Trophoblast cell (in vitro differentiated cells and primary cell): Measurements from ENCODE around the gene ABR.
A peak's percentile ranks its signal among the peaks of the same experiment; 100 is the strongest.

Experiments used
- DNase-seq, 2 donors: peaks; one replicate each; pipeline ENCODE4 v3.0.0-alpha.2; 2016
- H2AFZ ChIP-seq: 2 replicates; pipeline ENCODE4 v1.6.1; 2013; ENCODE audit warnings: low read length, moderate library complexity, mild to moderate bottlenecking; ENCODE audit not compliant: insufficient read depth, poor library complexity
- H2AK5ac ChIP-seq: 2 replicates; pipeline ENCODE4 v1.6.1; 2013; ENCODE audit warnings: mild to moderate bottlenecking, low read length
- H2BK120ac ChIP-seq: 2 replicates; pipeline ENCODE4 v1.6.1; 2013; ENCODE audit warnings: low read length, mild to moderate bottlenecking, moderate library complexity; ENCODE audit not compliant: insufficient read depth, poor library complexity
- H2BK12ac ChIP-seq: 2 replicates; pipeline ENCODE4 v1.6.1; 2013; ENCODE audit warnings: mild to moderate bottlenecking, low read length, moderate library complexity
- H2BK5ac ChIP-seq: 2 replicates; pipeline ENCODE4 v1.6.1; 2013; ENCODE audit warnings: low read length, low read depth, moderate library complexity, mild to moderate bottlenecking; ENCODE audit not compliant: poor library complexity
- H3K14ac ChIP-seq: 2 replicates; pipeline ENCODE4 v1.6.1; 2013; ENCODE audit warnings: mild to moderate bottlenecking, low read length
- H3K18ac ChIP-seq: 2 replicates; pipeline ENCODE4 v1.6.1; 2013; ENCODE audit warnings: mild to moderate bottlenecking, low read length
- H3K23ac ChIP-seq: 2 replicates; pipeline ENCODE4 v1.6.1; 2013; ENCODE audit warnings: low read length
- H3K27ac ChIP-seq: 2 replicates; pipeline ENCODE4 v1.5.1; 2013; ENCODE audit warnings: low read depth, mild to moderate bottlenecking, inconsistent platforms, low read length, moderate library complexity
- H3K27me3 ChIP-seq: 2 replicates; pipeline ENCODE4 v1.6.1; 2013; ENCODE audit warnings: inconsistent platforms, mild to moderate bottlenecking, low read length, moderate library complexity; ENCODE audit not compliant: insufficient read depth
- H3K36me3 ChIP-seq, 2 experiments: 1 replicate in 1 of 2; 2 replicates in 1 of 2; pipeline ENCODE4 v1.6.1; 2013; ENCODE audit warnings: low read length in 2 of 2, mild to moderate bottlenecking in 2 of 2, moderate library complexity in 1 of 2; ENCODE audit not compliant: insufficient read depth in 2 of 2, control insufficient read depth in 1 of 2
- H3K4ac ChIP-seq: 2 replicates; pipeline ENCODE4 v1.6.1; 2013; ENCODE audit warnings: low read depth, mild to moderate bottlenecking, low read length, moderate library complexity
- H3K4me1 ChIP-seq, 2 experiments: 1 replicate in 1 of 2; 2 replicates in 1 of 2; pipeline ENCODE4 v1.6.1; 2013; ENCODE audit warnings: low read length in 2 of 2, mild to moderate bottlenecking in 2 of 2, moderate library complexity in 1 of 2; ENCODE audit not compliant: insufficient read depth in 2 of 2, control insufficient read depth in 1 of 2
- H3K4me2 ChIP-seq: 2 replicates; pipeline ENCODE4 v1.6.1; 2013; ENCODE audit warnings: inconsistent platforms, mild to moderate bottlenecking, low read length, moderate library complexity
- H3K4me3 ChIP-seq: 2 replicates; pipeline ENCODE4 v1.5.1; 2013; ENCODE audit warnings: mild to moderate bottlenecking, low read depth, low read length, inconsistent platforms
- H3K79me1 ChIP-seq: one replicate; pipeline ENCODE4 v1.6.1; 2013; ENCODE audit warnings: low read length
- H3K79me2 ChIP-seq: 2 replicates; pipeline ENCODE4 v1.6.1; 2013; ENCODE audit warnings: low read length, mild to moderate bottlenecking; ENCODE audit not compliant: control insufficient read depth, insufficient read depth, poor library complexity
- H3K9ac ChIP-seq: 2 replicates; pipeline ENCODE4 v1.6.1; 2013; ENCODE audit warnings: mild to moderate bottlenecking, low read length
- H3K9me3 ChIP-seq: 2 replicates; pipeline ENCODE4 v1.6.1; 2013; ENCODE audit warnings: low read depth, mild to moderate bottlenecking, control low read depth, inconsistent platforms, low read length; ENCODE audit not compliant: insufficient read depth
- H4K12ac ChIP-seq: 2 replicates; pipeline ENCODE4 v1.6.1; 2013; ENCODE audit warnings: low read depth, mild to moderate bottlenecking, low read length, moderate library complexity
- H4K8ac ChIP-seq: 2 replicates; pipeline ENCODE4 v1.6.1; 2013; ENCODE audit warnings: low read depth, mild to moderate bottlenecking, low read length, moderate library complexity
- H4K91ac ChIP-seq: one replicate; pipeline ENCODE4 v1.6.1; 2013; ENCODE audit warnings: low read depth, mild to moderate bottlenecking, low read length, moderate library complexity
- WGBS: extraction: QIAGEN DNeasy Blood & Tissue Kit; methylation state at CpG from one replicate; pipeline ENCODE4 v1.1.7; 2013; ENCODE audit warnings: missing lambda C conversion rate; ENCODE audit not compliant: insufficient read length, insufficient coverage; ENCODE audit errors: extremely low coverage; 5-methylcytosine and 5-hydroxymethylcytosine counted together

The ABR gene

DNA sequence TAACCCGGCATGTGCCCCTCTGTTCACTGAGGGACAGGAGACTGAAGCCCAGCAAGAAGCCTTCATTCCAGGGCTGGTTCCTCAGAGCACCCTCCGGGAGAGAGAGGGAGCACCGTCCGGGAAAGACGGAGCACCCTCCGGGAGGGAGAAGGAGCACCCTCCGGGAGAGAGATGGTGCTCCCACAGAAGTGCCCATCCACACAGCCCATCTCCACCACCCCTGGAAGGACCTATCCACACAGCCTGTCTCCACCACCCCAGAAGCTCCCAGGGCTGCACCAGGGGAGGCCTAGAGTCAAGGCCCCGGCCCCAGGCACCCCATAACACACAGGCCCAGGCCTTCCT is 88.6 kb downstream of the ABR start:
- Histone ChIP-seq H2AFZ (no peak overlapping the region), H2AK5ac (no peak overlapping the region)
- no peak for DNase-seq

DNA sequence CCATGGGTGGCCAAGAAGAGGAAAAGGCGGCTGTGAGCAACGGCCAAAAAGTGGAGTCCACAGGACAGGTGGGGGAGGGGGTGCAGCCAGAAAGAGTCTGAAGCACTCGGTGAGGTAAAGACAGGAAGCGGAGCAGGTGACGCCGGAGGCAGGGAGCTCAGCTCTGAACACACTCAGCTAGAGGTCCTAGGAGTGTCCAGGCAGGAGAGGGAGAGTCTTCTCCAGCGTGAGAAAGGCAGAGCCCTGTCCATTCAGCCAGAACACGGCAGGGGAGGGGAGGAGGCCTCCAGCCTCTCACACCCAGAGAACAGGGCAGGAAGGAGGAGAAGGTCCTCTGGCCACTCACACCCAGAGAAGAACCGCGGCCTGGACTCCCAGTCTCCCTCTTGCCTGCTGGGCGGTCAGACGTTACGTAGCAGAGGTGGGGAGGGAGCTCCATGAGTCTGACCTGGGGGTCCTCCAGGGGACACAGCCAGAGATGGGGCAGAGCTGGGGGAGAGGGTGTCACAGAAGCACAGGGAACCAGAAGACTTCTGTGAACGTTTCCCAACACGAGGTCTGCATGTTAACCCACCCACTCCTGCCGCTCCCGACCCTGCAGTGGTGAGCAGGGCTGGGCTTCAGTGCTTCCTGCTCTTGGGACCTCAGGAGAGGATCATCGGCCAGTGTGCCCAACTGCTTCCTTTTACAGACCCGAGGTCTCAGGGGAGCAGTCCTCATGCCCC is 89.2 kb downstream of the ABR start:
- Histone ChIP-seq H2AK5ac (no peak overlapping the region), H2BK5ac (no peak overlapping the region), H3K18ac (no peak overlapping the region), H4K91ac (no peak overlapping the region), H3K79me2 (no peaks in the 10 kb centered on the region), H3K36me3 (peaks cover 51 to 52% of the 10 kb centered on the region in 2 experiments), H3K27ac (no peak overlapping the region), H3K9ac (no peak overlapping the region), H2BK120ac (no peak overlapping the region), H3K4ac (no peak overlapping the region), H3K4me1 (no peaks in the 10 kb centered on the region), H4K12ac (no peak overlapping the region), H3K27me3 (no peaks in the 10 kb centered on the region), H3K4me2 (no peak overlapping the region), H3K14ac (no peak overlapping the region), H2BK12ac (no peak overlapping the region), H2AFZ (no peak overlapping the region), H3K79me1 (no peaks in the 10 kb centered on the region), H4K8ac (no peak overlapping the region), H3K23ac (no peak overlapping the region), H3K4me3 (no peak overlapping the region), H3K9me3 (peaks cover 1% of the 10 kb centered on the region)
- DNase-seq: no peak
- WGBS: no CpG with 5 or more reads among the region's 19 CpGs

More for the DNA sequence above, 88.6 kb downstream of the ABR start:
- Histone ChIP-seq H3K4me1 (no peaks in the 10 kb centered on the region), H4K12ac (no peak overlapping the region), H3K18ac (no peak overlapping the region), H2BK12ac (no peak overlapping the region), H2BK120ac (no peak overlapping the region), H3K14ac (no peak overlapping the region), H3K79me1 (no peaks in the 10 kb centered on the region), H3K23ac (no peak overlapping the region), H3K9me3 (peaks cover 1% of the 10 kb centered on the region), H3K4me2 (no peak overlapping the region), H3K4ac (no peak overlapping the region), H4K91ac (no peak overlapping the region), H3K79me2 (no peaks in the 10 kb centered on the region), H3K27me3 (no peaks in the 10 kb centered on the region), H3K36me3 (peaks cover 53 to 56% of the 10 kb centered on the region in 2 experiments), H4K8ac (no peak overlapping the region), H3K9ac (no peak overlapping the region), H3K4me3 (no peak overlapping the region), H3K27ac (no peak overlapping the region), H2BK5ac (no peak overlapping the region)
- no CpG with 5 or more reads among the region's 8 CpGs for WGBS

DNA sequence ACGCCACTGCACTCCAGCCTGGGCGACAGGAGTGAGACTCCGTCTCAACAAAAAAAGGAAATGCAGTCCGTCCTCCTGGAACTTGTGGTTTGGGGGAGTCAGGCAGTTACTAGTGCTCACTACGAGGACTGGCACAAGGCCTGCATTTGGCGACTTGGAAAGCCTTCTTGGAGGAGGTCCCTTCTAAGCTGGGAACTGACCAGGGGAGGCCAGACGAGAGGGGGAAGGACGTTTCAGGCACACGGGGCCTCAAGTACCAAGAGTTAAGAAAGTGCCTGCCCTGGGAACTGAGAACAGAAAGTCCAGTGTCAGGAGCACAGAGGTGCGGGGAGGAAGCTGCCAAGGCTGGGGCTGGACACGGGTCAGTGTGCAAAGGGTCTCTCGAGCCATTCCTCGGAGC is 89.9 kb downstream of the ABR start:
- no peak overlapping the region for H2BK5ac ChIP-seq
- H3K4me2 ChIP-seq: no peak overlapping the region
- no CpG with 5 or more reads among the region's 13 CpGs for WGBS
- no peaks in the 10 kb centered on the region for H3K79me1 ChIP-seq
- H4K91ac ChIP-seq: no peak overlapping the region
- H3K79me2 ChIP-seq: no peaks in the 10 kb centered on the region
- no peak overlapping the region for H3K4me3 ChIP-seq
- peak in 1 of 2 donors; percentile 2 for DNase-seq
- H2BK12ac ChIP-seq: no peak overlapping the region
- no peak overlapping the region for H3K27ac ChIP-seq
- H3K4ac ChIP-seq: no peak overlapping the region
- H4K12ac ChIP-seq: no peak overlapping the region
- no peaks in the 10 kb centered on the region for H3K4me1 ChIP-seq
- peaks cover 1% of the 10 kb centered on the region for H3K9me3 ChIP-seq
- H3K27me3 ChIP-seq: no peaks in the 10 kb centered on the region
- no peak overlapping the region for H3K23ac ChIP-seq
- H3K18ac ChIP-seq: no peak overlapping the region
- H3K36me3 ChIP-seq: peaks cover 44 to 45% of the 10 kb centered on the region in 2 experiments
- H3K9ac ChIP-seq: no peak overlapping the region
- no peak overlapping the region for H4K8ac ChIP-seq
- H2BK120ac ChIP-seq: no peak overlapping the region
- H2AK5ac ChIP-seq: no peak overlapping the region
- no peak overlapping the region for H2AFZ ChIP-seq
- H3K14ac ChIP-seq: no peak overlapping the region

- no peak overlapping the region for H3K4me3 ChIP-seq
- no peaks in the 10 kb centered on the region for H3K27me3 ChIP-seq
- no peak overlapping the region for H3K27ac ChIP-seq
- no peak overlapping the region for H2BK12ac ChIP-seq
- H3K79me2 ChIP-seq: no peaks in the 10 kb centered on the region
- no peak overlapping the region for H3K9ac ChIP-seq
- no peak overlapping the region for H2BK5ac ChIP-seq
- WGBS: no CpG with 5 or more reads among the region's 35 CpGs
- H3K36me3 ChIP-seq: peaks cover 37 to 42% of the 10 kb centered on the region in 2 experiments
- H3K4me1 ChIP-seq: no peaks in the 10 kb centered on the region
- no peak overlapping the region for H4K8ac ChIP-seq
- no peak overlapping the region for H3K4ac ChIP-seq
- H3K79me1 ChIP-seq: no peaks in the 10 kb centered on the region
- no peak overlapping the region for H2BK120ac ChIP-seq
- no peak for DNase-seq
- H2AFZ ChIP-seq: no peak overlapping the region
- no peak overlapping the region for H4K12ac ChIP-seq
- H2AK5ac ChIP-seq: no peak overlapping the region
- H3K14ac ChIP-seq: no peak overlapping the region
- H3K18ac ChIP-seq: no peak overlapping the region
- peak overlapping the region; percentile 21 for H3K23ac ChIP-seq
- no peak overlapping the region for H4K91ac ChIP-seq
- peaks cover 2% of the 10 kb centered on the region for H3K9me3 ChIP-seq
- H3K4me2 ChIP-seq: no peak overlapping the region
Measured at GRCh38 chr17:1087381-1088241, 92.2 kb downstream of the ABR start.
